GM12878 (cell line): ENCODE data around the gene COASY. TPM values are rescaled to one million over a fixed set of nuclear protein-coding genes. Genes with fewer than 3 reads are reported as not detected.
A peak's percentile ranks its signal among the peaks of the same experiment; 100 is the strongest.

Source experiments
- ATAC-seq: fragments of 200-7000 bp; cut with Tn5 transposase; 3 replicates; pipeline ENCODE4 v1.9.1; 2020; ENCODE audit warnings: mild to moderate bottlenecking, moderate library complexity
- BruUV-seq: library from RNA; stranded (reverse); fragments of 400-500 nt; replicated peaks from 2 replicates; lab custom pipeline; 2021; lab: Mats Ljungman, UMichigan
- CTCF ChIA-PET: fragments of 300-600 bp; sonication (Branson Sonifier 250); formaldehyde crosslinking; extraction: SDS; loops from one replicate; lab custom pipeline; 2021; ENCODE audit warnings: inconsistent platforms; lab: Yijun Ruan, JAX
- POLR2A ChIA-PET: fragments of 350-600 bp; formaldehyde crosslinking; extraction: SDS; loops from one replicate; lab custom pipeline; 2021; ENCODE audit warnings: inconsistent platforms; lab: Charles Lee
- RAD21 ChIA-PET: fragments of 300-600 bp; sonication (Branson Sonifier 250); formaldehyde crosslinking; loops from one replicate; lab custom pipeline; 2023; ENCODE audit warnings: antibody characterized with exemption; ENCODE audit not compliant: unreplicated experiment; lab: Charles Lee
- SMC1A ChIA-PET: fragments of 300-600 bp; sonication (Branson Sonifier 250); formaldehyde crosslinking; loops from one replicate; lab custom pipeline; 2023; ENCODE audit not compliant: unreplicated experiment, uncharacterized antibody; lab: Charles Lee
- DNase-seq: peaks from one replicate; pipeline ENCODE4 v3.0.0-alpha.2; 2011; ENCODE audit warnings: low read depth, low spot score
- FAIRE-seq: peaks from 3 replicates; lab custom pipeline; 2011; peaks lifted over from hg19 to GRCh38; lab: Jason Lieb, UNC
- H2AFZ ChIP-seq: 2 replicates; pipeline ENCODE4 v1.6.0; 2011; ENCODE audit warnings: low read depth, low read length, control low read depth; ENCODE audit not compliant: control insufficient read depth
- H3K27ac ChIP-seq: 2 replicates; pipeline ENCODE4 v1.5.1; 2011; ENCODE audit warnings: control low read depth; ENCODE audit not compliant: control insufficient read depth, insufficient read depth
- H3K27me3 ChIP-seq, 2 experiments: replicated peaks in 1 of 2; 2 replicates each; pipeline versions ENCODE4 v1.6.0 to v1.6.1; 2011; ENCODE audit warnings: low read length in 1 of 2; ENCODE audit not compliant: control insufficient read depth in 2 of 2, insufficient read depth in 2 of 2
- H3K36me3 ChIP-seq, 2 experiments: 2 replicates each; pipeline ENCODE4 v1.5.1; 2011; ENCODE audit warnings: low read length in 1 of 2; ENCODE audit not compliant: control insufficient read depth in 2 of 2, insufficient read depth in 2 of 2
- H3K4me1 ChIP-seq: 2 replicates; pipeline ENCODE4 v1.6.1; 2011; ENCODE audit warnings: mild to moderate bottlenecking, low read length, moderate library complexity, mixed read lengths; ENCODE audit not compliant: control insufficient read depth, insufficient read depth
- H3K4me2 ChIP-seq: 2 replicates; pipeline ENCODE4 v1.6.0; 2011; ENCODE audit warnings: control low read depth; ENCODE audit not compliant: control insufficient read depth, insufficient read depth
- H3K4me3 ChIP-seq: fragments of 200-600 bp; sonication (generic); 2 replicates; pipeline ENCODE4 v1.5.1; 2016
- H3K79me2 ChIP-seq: 2 replicates; pipeline ENCODE4 v1.6.0; 2011; ENCODE audit warnings: low read length; ENCODE audit not compliant: control insufficient read depth, insufficient read depth
- H3K9ac ChIP-seq: 2 replicates; pipeline ENCODE4 v1.8.0; 2011; ENCODE audit warnings: low read length, control low read depth, mixed read lengths; ENCODE audit not compliant: control insufficient read depth, insufficient read depth
- H3K9me3 ChIP-seq: replicated peaks from 3 replicates; pipeline ENCODE4 v1.5.1; 2011; ENCODE audit warnings: mild to moderate bottlenecking, low read length; ENCODE audit not compliant: control insufficient read depth, insufficient read depth
- H4K20me1 ChIP-seq: 2 replicates; pipeline ENCODE4 v1.6.0; 2011; ENCODE audit not compliant: control insufficient read depth, insufficient read depth
- EGR1 ChIP-seq, 2 experiments: IDR thresholded peaks; 1 replicate in 1 of 2; 2 replicates in 1 of 2; pipeline ENCODE4 v1.6.1; 2011 to 2012; ENCODE audit warnings: low read depth in 2 of 2, low read length in 2 of 2, borderline replicate concordance in 1 of 2, mild to moderate bottlenecking in 1 of 2, moderate library complexity in 1 of 2
- FOXM1 ChIP-seq: IDR thresholded peaks from 2 replicates; pipeline ENCODE4 v1.6.1; 2012; ENCODE audit warnings: low read depth, mild to moderate bottlenecking, inconsistent platforms, low read length, moderate library complexity
- GATAD2B ChIP-seq: fragments of 450-650 bp; conservative IDR thresholded peaks from 2 replicates; pipeline ENCODE4 v1.6.1; 2017; ENCODE audit warnings: low read depth, mild to moderate bottlenecking, moderate library complexity
- HDGF ChIP-seq: fragments of 450-650 bp; IDR thresholded peaks from 2 replicates; pipeline ENCODE4 v1.6.1; 2016; ENCODE audit warnings: antibody characterized with exemption
- IKZF1 ChIP-seq: fragments of 450-650 bp; conservative IDR thresholded peaks from 2 replicates; pipeline ENCODE4 v1.6.1; 2017; ENCODE audit warnings: antibody characterized with exemption, mild to moderate bottlenecking
- IKZF2 ChIP-seq, 2 experiments: fragments of 450-650 bp; IDR thresholded peaks; 2 replicates each; pipeline ENCODE4 v1.6.1; 2017; ENCODE audit warnings: mild to moderate bottlenecking in 2 of 2, moderate library complexity in 2 of 2
- KLF5 ChIP-seq: fragments of 450-650 bp; IDR thresholded peaks from 2 replicates; pipeline ENCODE4 v1.6.1; 2014; ENCODE audit warnings: mild to moderate bottlenecking; ENCODE audit not compliant: partially characterized antibody
- NR2F1 ChIP-seq: fragments of 450-650 bp; conservative IDR thresholded peaks from 2 replicates; pipeline ENCODE4 v1.6.1; 2017; ENCODE audit warnings: mild to moderate bottlenecking
- POLR2AphosphoS5 ChIP-seq: IDR thresholded peaks from 2 replicates; pipeline ENCODE4 v1.6.1; 2011; ENCODE audit warnings: mild to moderate bottlenecking, low read length, inconsistent platforms
- RELA ChIP-seq: fragments of 450-650 bp; IDR thresholded peaks from 2 replicates; pipeline ENCODE4 v1.8.0; 2014; ENCODE audit warnings: borderline replicate concordance; ENCODE audit not compliant: partially characterized antibody
- RFX5 ChIP-seq: IDR thresholded peaks from 2 replicates; pipeline ENCODE4 v1.6.1; 2011; ENCODE audit warnings: low read depth, low read length, improper control_type of control experiment
- SMAD1 ChIP-seq: fragments of 450-650 bp; IDR thresholded peaks from 2 replicates; pipeline ENCODE4 v1.6.1; 2018; ENCODE audit warnings: mild to moderate bottlenecking, low read depth; ENCODE audit not compliant: partially characterized antibody
- SRF ChIP-seq, 2 experiments: IDR thresholded peaks; 2 replicates each; pipeline ENCODE4 v1.6.1; 2011; ENCODE audit warnings: low read depth in 2 of 2, low read length in 2 of 2, mild to moderate bottlenecking in 1 of 2, moderate library complexity in 1 of 2
- STAT1 ChIP-seq: fragments of 450-650 bp; conservative IDR thresholded peaks from 2 replicates; pipeline ENCODE4 v1.6.1; 2014; ENCODE audit warnings: antibody characterized with exemption, mild to moderate bottlenecking
- SUPT20H ChIP-seq: IDR thresholded peaks from 2 replicates; pipeline ENCODE4 v1.6.1; 2011; ENCODE audit warnings: low read depth, mild to moderate bottlenecking, low read length, moderate library complexity, borderline replicate concordance; ENCODE audit not compliant: control insufficient read depth
- WGBS: methylation state at CpG from one replicate; pipeline ENCODE4 v1.1.6; 2016; ENCODE audit warnings: low lambda C conversion rate; ENCODE audit not compliant: insufficient replicate concordance, insufficient coverage; ENCODE audit errors: missing lambda C conversion rate; 5-methylcytosine and 5-hydroxymethylcytosine counted together
- in situ Hi-C: fragments of 300-500 bp; cut with MboI; formaldehyde crosslinking; loops from 9 replicates; pipeline ENCODE4 v1.14.3; 2018; ENCODE audit warnings: mixed read lengths
- intact Hi-C: fragments of 100-400 bp; cut with micrococcal nuclease; formaldehyde crosslinking; loops from one replicate; pipeline ENCODE4 v1.14.2; 2022; ENCODE audit not compliant: unreplicated experiment
- polyA plus RNA-seq, 11 experiments: library from polyadenylated mRNA; depleted of rRNA in 4 of 11; unstranded in 6 of 11; stranded (reverse) in 5 of 11; fragments of >200 nt; fragmentation: Nextera tagmentation in 4 of 11; fragmentation: Illumina TruSeq in 1 of 11; extraction: Ambion mirVana in 4 of 11; extraction: Trizol in 1 of 11; gene quantifications; 1 replicate in 1 of 11; 2 replicates in 10 of 11; pipeline versions ENCODE4 v1.2.1 to v1.2.3, GENCODE V29; 2011 to 2016; ENCODE audit warnings: inconsistent platforms in 2 of 11, missing spikeins in 2 of 11, low read depth in 1 of 11
- total RNA-seq, 4 experiments: library from RNA; depleted of rRNA in 3 of 4; stranded (reverse); fragments of >200 nt in 3 of 4; fragmentation: Illumina TruSeq in 1 of 4; extraction: Trizol in 1 of 4; gene quantifications; 2 replicates each; pipeline versions ENCODE4 v1.2.1 to v1.2.3, GENCODE V29; 2013 to 2021
- TF ChIP-seq, protein P1 (sequence below): fragments of 450-650 bp; IDR thresholded peaks from 2 replicates; pipeline ENCODE4 v1.6.1; 2016; ENCODE audit warnings: mild to moderate bottlenecking
- TF ChIP-seq, protein P2 (sequence below): fragments of 450-650 bp; conservative IDR thresholded peaks from 2 replicates; pipeline ENCODE4 v1.6.1; 2017; ENCODE audit warnings: mild to moderate bottlenecking, moderate library complexity
- TF ChIP-seq, protein P3 (sequence below): fragments of 450-650 bp; IDR thresholded peaks from 2 replicates; pipeline ENCODE4 v1.6.1; 2017; ENCODE audit warnings: low read depth, mild to moderate bottlenecking, moderate library complexity

COASY gene
- total and polyA plus RNA-seq, 10 of the 15 experiments (the other 5 are each of a cell fraction or from before 2014, with no cell fraction given): 18.6 to 93.9 (median 43.2) TPM

DNA sequence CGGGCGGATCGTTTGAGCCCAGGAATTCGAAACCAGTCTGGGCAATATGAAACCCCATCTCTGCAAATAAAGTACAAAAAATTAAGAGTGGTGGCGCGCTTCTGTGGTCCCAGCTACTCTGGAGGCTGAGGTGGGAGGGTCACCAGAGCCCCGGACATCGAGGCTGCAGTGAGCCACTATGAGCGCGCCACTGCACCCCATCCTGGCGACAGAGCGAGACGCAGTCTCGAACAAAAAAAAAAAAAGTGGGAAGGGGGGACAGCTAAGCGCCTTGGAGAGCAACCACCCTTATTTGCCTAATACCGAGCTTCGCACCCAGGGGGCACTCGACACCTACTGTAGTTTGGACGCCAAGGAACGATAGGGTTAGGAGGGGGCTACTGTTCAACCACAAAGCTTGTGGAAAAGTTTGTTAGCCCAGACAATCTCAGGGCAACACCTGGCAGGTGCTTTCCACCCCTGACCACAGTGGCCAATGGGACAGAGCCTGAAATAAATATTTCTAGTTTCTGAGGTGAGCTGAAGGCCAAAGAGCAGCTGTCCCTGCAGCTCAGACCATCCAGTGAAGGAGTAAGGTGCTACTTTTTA lies 16.4 kb downstream of the COASY start:
- H3K4me3 ChIP-seq: peak overlapping the region; percentile 79
- ChIA-PET SMC1A (interaction anchor here (0.6 to 5.7 kb wide), 44 partner anchors 8 to 420 kb away, joined by 3 to 124 read pairs (median 6); partner anchors contain the start of genes BECN1, CCR10, PLEKHH3 and PSME3), RAD21 (interaction anchor here (0.6 to 5.3 kb wide), 35 partner anchors 8 to 420 kb away, joined by 3 to 152 read pairs (median 9); partner anchors contain the start of genes BECN1, CCR10, CNTNAP1 and MLX), POLR2A (interaction anchor here (0.5 to 6.5 kb wide), 29 partner anchors 11 to 494 kb away, joined by 3 to 120 read pairs (median 5); partner anchors contain the start of genes CNTNAP1, MLX, PLEKHH3 and RETREG3), CTCF (interaction anchor here (0.6 to 9.8 kb wide), 58 partner anchors 8 to 436 kb away, joined by 3 to 239 read pairs (median 6); partner anchors contain the start of genes BECN1, CCR10, MLX and PLEKHH3)
- peak overlapping the region; percentile 78 for H3K4me2 ChIP-seq
- no peak overlapping the region for H2AFZ ChIP-seq
- DNase-seq: peak; percentile 92
- 2% methylated on average over 20 of the region's 20 CpGs for WGBS
- no peaks in the 10 kb centered on the region for H3K9me3 ChIP-seq
- peak; percentile 86 for FAIRE-seq
- H3K79me2 ChIP-seq: peaks cover 17% of the 10 kb centered on the region
- no TSS peak for BruUV-seq
- intact Hi-C loops (loop anchor here (1.0 to 10.0 kb wide), 7 partner anchors 30 to 356 kb away; partner anchors contain the start of genes BECN1, CCR10, RETREG3 and TUBG1), in situ Hi-C loops (loop anchor here (10.0 kb wide), 1 partner anchor 186 kb away; the partner anchor contains the start of gene RAMP2)
- peak overlapping the region; percentile 90 for H3K9ac ChIP-seq
- peaks cover 16% of the 10 kb centered on the region for H3K4me1 ChIP-seq
- no peaks in the 10 kb centered on the region for H3K27me3 ChIP-seq
- H4K20me1 ChIP-seq: peaks cover 2% of the 10 kb centered on the region; the same call in 1 of the 2 replicates
- H3K27ac ChIP-seq: peak overlapping the region; percentile 89
- H3K36me3 ChIP-seq: peaks cover 18 to 29% of the 10 kb centered on the region in 2 experiments
- ATAC-seq: peak; percentile 85
- TF ChIP-seq NR2F1 (peak; percentile 94), SMAD1 (no peak), IKZF1 (peak; percentile 97), FOXM1 (peak; percentile 89; the same call in 1 of the 2 replicates), POLR2AphosphoS5 (peak; percentile 8; the same call in 1 of the 2 replicates), SUPT20H (no peak), EGR1 (IDR thresholded peaks at IDR 0.05; ENCODE audit: borderline replicate concordance in 1 of 2, low read depth in 2 of 2, low read length in 2 of 2) (no peak), KLF5 (no peak), RELA (no peak), STAT1 (no peak), HDGF (no peak), IKZF2 (IDR thresholded peaks at IDR 0.05) (peak; percentile 93), RFX5 (no peak), SRF (IDR thresholded peaks at IDR 0.05; ENCODE audit: low read depth in 2 of 2, low read length in 2 of 2) (0 out of 4 replicates have a peak, but pooled peaks of 1 of the 2 experiments have one; percentile 19), GATAD2B (peak; percentile 77; the same call in 1 of the 2 replicates)
- TF ChIP-seq, protein P1, sequence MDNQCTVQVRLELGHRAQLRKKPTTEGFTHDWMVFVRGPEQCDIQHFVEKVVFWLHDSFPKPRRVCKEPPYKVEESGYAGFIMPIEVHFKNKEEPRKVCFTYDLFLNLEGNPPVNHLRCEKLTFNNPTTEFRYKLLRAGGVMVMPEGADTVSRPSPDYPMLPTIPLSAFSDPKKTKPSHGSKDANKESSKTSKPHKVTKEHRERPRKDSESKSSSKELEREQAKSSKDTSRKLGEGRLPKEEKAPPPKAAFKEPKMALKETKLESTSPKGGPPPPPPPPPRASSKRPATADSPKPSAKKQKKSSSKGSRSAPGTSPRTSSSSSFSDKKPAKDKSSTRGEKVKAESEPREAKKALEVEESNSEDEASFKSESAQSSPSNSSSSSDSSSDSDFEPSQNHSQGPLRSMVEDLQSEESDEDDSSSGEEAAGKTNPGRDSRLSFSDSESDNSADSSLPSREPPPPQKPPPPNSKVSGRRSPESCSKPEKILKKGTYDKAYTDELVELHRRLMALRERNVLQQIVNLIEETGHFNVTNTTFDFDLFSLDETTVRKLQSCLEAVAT: no peak
- TF ChIP-seq, protein P2, sequence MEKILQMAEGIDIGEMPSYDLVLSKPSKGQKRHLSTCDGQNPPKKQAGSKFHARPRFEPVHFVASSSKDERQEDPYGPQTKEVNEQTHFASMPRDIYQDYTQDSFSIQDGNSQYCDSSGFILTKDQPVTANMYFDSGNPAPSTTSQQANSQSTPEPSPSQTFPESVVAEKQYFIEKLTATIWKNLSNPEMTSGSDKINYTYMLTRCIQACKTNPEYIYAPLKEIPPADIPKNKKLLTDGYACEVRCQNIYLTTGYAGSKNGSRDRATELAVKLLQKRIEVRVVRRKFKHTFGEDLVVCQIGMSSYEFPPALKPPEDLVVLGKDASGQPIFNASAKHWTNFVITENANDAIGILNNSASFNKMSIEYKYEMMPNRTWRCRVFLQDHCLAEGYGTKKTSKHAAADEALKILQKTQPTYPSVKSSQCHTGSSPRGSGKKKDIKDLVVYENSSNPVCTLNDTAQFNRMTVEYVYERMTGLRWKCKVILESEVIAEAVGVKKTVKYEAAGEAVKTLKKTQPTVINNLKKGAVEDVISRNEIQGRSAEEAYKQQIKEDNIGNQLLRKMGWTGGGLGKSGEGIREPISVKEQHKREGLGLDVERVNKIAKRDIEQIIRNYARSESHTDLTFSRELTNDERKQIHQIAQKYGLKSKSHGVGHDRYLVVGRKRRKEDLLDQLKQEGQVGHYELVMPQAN: 0 out of 2 replicates have a peak, but pooled peaks have one; percentile 39
- TF ChIP-seq, protein P3, sequence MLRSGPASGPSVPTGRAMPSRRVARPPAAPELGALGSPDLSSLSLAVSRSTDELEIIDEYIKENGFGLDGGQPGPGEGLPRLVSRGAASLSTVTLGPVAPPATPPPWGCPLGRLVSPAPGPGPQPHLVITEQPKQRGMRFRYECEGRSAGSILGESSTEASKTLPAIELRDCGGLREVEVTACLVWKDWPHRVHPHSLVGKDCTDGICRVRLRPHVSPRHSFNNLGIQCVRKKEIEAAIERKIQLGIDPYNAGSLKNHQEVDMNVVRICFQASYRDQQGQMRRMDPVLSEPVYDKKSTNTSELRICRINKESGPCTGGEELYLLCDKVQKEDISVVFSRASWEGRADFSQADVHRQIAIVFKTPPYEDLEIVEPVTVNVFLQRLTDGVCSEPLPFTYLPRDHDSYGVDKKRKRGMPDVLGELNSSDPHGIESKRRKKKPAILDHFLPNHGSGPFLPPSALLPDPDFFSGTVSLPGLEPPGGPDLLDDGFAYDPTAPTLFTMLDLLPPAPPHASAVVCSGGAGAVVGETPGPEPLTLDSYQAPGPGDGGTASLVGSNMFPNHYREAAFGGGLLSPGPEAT: peak; percentile 89
